Trophoblast cell (in vitro differentiated cells and primary cell): ENCODE data around the gene ARL14EP.

Source experiments
- DNase-seq, 2 donors: peaks; one replicate each; pipeline ENCODE4 v3.0.0-alpha.2; 2016
- H2AFZ ChIP-seq: 2 replicates; pipeline ENCODE4 v1.6.1; 2013; ENCODE audit warnings: low read length, moderate library complexity, mild to moderate bottlenecking; ENCODE audit not compliant: insufficient read depth, poor library complexity
- H2AK5ac ChIP-seq: 2 replicates; pipeline ENCODE4 v1.6.1; 2013; ENCODE audit warnings: mild to moderate bottlenecking, low read length
- H2BK120ac ChIP-seq: 2 replicates; pipeline ENCODE4 v1.6.1; 2013; ENCODE audit warnings: low read length, mild to moderate bottlenecking, moderate library complexity; ENCODE audit not compliant: insufficient read depth, poor library complexity
- H2BK12ac ChIP-seq: 2 replicates; pipeline ENCODE4 v1.6.1; 2013; ENCODE audit warnings: mild to moderate bottlenecking, low read length, moderate library complexity
- H2BK5ac ChIP-seq: 2 replicates; pipeline ENCODE4 v1.6.1; 2013; ENCODE audit warnings: low read length, low read depth, moderate library complexity, mild to moderate bottlenecking; ENCODE audit not compliant: poor library complexity
- H3K14ac ChIP-seq: 2 replicates; pipeline ENCODE4 v1.6.1; 2013; ENCODE audit warnings: mild to moderate bottlenecking, low read length
- H3K18ac ChIP-seq: 2 replicates; pipeline ENCODE4 v1.6.1; 2013; ENCODE audit warnings: mild to moderate bottlenecking, low read length
- H3K23ac ChIP-seq: 2 replicates; pipeline ENCODE4 v1.6.1; 2013; ENCODE audit warnings: low read length
- H3K27ac ChIP-seq: 2 replicates; pipeline ENCODE4 v1.5.1; 2013; ENCODE audit warnings: low read depth, mild to moderate bottlenecking, inconsistent platforms, low read length, moderate library complexity
- H3K27me3 ChIP-seq: 2 replicates; pipeline ENCODE4 v1.6.1; 2013; ENCODE audit warnings: inconsistent platforms, mild to moderate bottlenecking, low read length, moderate library complexity; ENCODE audit not compliant: insufficient read depth
- H3K36me3 ChIP-seq, 2 experiments: 1 replicate in 1 of 2; 2 replicates in 1 of 2; pipeline ENCODE4 v1.6.1; 2013; ENCODE audit warnings: low read length in 2 of 2, mild to moderate bottlenecking in 2 of 2, moderate library complexity in 1 of 2; ENCODE audit not compliant: insufficient read depth in 2 of 2, control insufficient read depth in 1 of 2
- H3K4ac ChIP-seq: 2 replicates; pipeline ENCODE4 v1.6.1; 2013; ENCODE audit warnings: low read depth, mild to moderate bottlenecking, low read length, moderate library complexity
- H3K4me1 ChIP-seq, 2 experiments: 1 replicate in 1 of 2; 2 replicates in 1 of 2; pipeline ENCODE4 v1.6.1; 2013; ENCODE audit warnings: low read length in 2 of 2, mild to moderate bottlenecking in 2 of 2, moderate library complexity in 1 of 2; ENCODE audit not compliant: insufficient read depth in 2 of 2, control insufficient read depth in 1 of 2
- H3K4me2 ChIP-seq: 2 replicates; pipeline ENCODE4 v1.6.1; 2013; ENCODE audit warnings: inconsistent platforms, mild to moderate bottlenecking, low read length, moderate library complexity
- H3K4me3 ChIP-seq: 2 replicates; pipeline ENCODE4 v1.5.1; 2013; ENCODE audit warnings: mild to moderate bottlenecking, low read depth, low read length, inconsistent platforms
- H3K79me1 ChIP-seq: one replicate; pipeline ENCODE4 v1.6.1; 2013; ENCODE audit warnings: low read length
- H3K79me2 ChIP-seq: 2 replicates; pipeline ENCODE4 v1.6.1; 2013; ENCODE audit warnings: low read length, mild to moderate bottlenecking; ENCODE audit not compliant: control insufficient read depth, insufficient read depth, poor library complexity
- H3K9ac ChIP-seq: 2 replicates; pipeline ENCODE4 v1.6.1; 2013; ENCODE audit warnings: mild to moderate bottlenecking, low read length
- H3K9me3 ChIP-seq: 2 replicates; pipeline ENCODE4 v1.6.1; 2013; ENCODE audit warnings: low read depth, mild to moderate bottlenecking, control low read depth, inconsistent platforms, low read length; ENCODE audit not compliant: insufficient read depth
- H4K12ac ChIP-seq: 2 replicates; pipeline ENCODE4 v1.6.1; 2013; ENCODE audit warnings: low read depth, mild to moderate bottlenecking, low read length, moderate library complexity
- H4K8ac ChIP-seq: 2 replicates; pipeline ENCODE4 v1.6.1; 2013; ENCODE audit warnings: low read depth, mild to moderate bottlenecking, low read length, moderate library complexity
- H4K91ac ChIP-seq: one replicate; pipeline ENCODE4 v1.6.1; 2013; ENCODE audit warnings: low read depth, mild to moderate bottlenecking, low read length, moderate library complexity
- WGBS: extraction: QIAGEN DNeasy Blood & Tissue Kit; methylation state at CpG from one replicate; pipeline ENCODE4 v1.1.7; 2013; ENCODE audit warnings: missing lambda C conversion rate; ENCODE audit not compliant: insufficient read length, insufficient coverage; ENCODE audit errors: extremely low coverage; 5-methylcytosine and 5-hydroxymethylcytosine counted together

Gene ARL14EP

GRCh38 chr11:30317030-30317429, 5.9 kb upstream of the ARL14EP start:
- Histone ChIP-seq H2BK5ac (no peak overlapping the region), H4K12ac (no peak overlapping the region), H3K4me3 (no peak overlapping the region), H3K18ac (no peak overlapping the region), H3K36me3 (no peaks in the 10 kb centered on the region), H3K79me2 (no peaks in the 10 kb centered on the region), H3K4me1 (no peaks in the 10 kb centered on the region), H3K23ac (no peak overlapping the region), H4K8ac (no peak overlapping the region), H3K4ac (no peak overlapping the region), H3K9me3 (no peaks in the 10 kb centered on the region), H3K79me1 (no peaks in the 10 kb centered on the region), H3K14ac (no peak overlapping the region), H4K91ac (no peak overlapping the region), H2BK120ac (no peak overlapping the region), H3K27me3 (no peaks in the 10 kb centered on the region), H2AK5ac (no peak overlapping the region), H2BK12ac (no peak overlapping the region), H2AFZ (no peak overlapping the region), H3K4me2 (no peak overlapping the region), H3K9ac (no peak overlapping the region), H3K27ac (no peak overlapping the region)
- DNase-seq, result no peak
- no CpG with 5 or more reads among the region's 2 CpGs for WGBS

GRCh38 chr11:30321321-30321720, 1.6 kb upstream of the ARL14EP start:
- Histone ChIP-seq H2AK5ac (no peak overlapping the region), H3K18ac (no peak overlapping the region), H2BK120ac (no peak overlapping the region), H3K27ac (no peak overlapping the region), H3K4me1 (no peaks in the 10 kb centered on the region), H3K4ac (no peak overlapping the region), H2AFZ (no peak overlapping the region), H3K23ac (no peak overlapping the region), H4K12ac (no peak overlapping the region), H3K79me2 (peaks cover 4% of the 10 kb centered on the region), H3K9ac (no peak overlapping the region), H3K27me3 (no peaks in the 10 kb centered on the region), H3K36me3 (no peaks in the 10 kb centered on the region), H4K8ac (no peak overlapping the region), H2BK5ac (no peak overlapping the region), H3K4me2 (no peak overlapping the region), H3K14ac (no peak overlapping the region), H3K9me3 (no peaks in the 10 kb centered on the region), H2BK12ac (no peak overlapping the region), H4K91ac (no peak overlapping the region), H3K79me1 (peaks cover 3% of the 10 kb centered on the region), H3K4me3 (no peak overlapping the region)
- DNase-seq, result no peak
- WGBS, result no CpG with 5 or more reads among the region's 4 CpGs

GRCh38 chr11:30322191-30322590, 713 bp upstream of the ARL14EP start:
- H3K4me2 ChIP-seq, result no peak overlapping the region
- no peak overlapping the region for H2AFZ ChIP-seq
- H2BK12ac ChIP-seq, result no peak overlapping the region
- H3K14ac ChIP-seq, result no peak overlapping the region
- H3K79me2 ChIP-seq, result peaks cover 4% of the 10 kb centered on the region
- no peak overlapping the region for H3K23ac ChIP-seq
- WGBS, result no CpG with 5 or more reads among the region's 6 CpGs
- peaks cover 3% of the 10 kb centered on the region for H3K79me1 ChIP-seq
- H4K91ac ChIP-seq, result no peak overlapping the region
- H3K27ac ChIP-seq, result no peak overlapping the region
- H3K4ac ChIP-seq, result no peak overlapping the region
- no peak overlapping the region for H2BK120ac ChIP-seq
- H3K9me3 ChIP-seq, result no peaks in the 10 kb centered on the region
- H4K12ac ChIP-seq, result no peak overlapping the region
- H3K18ac ChIP-seq, result no peak overlapping the region
- H2BK5ac ChIP-seq, result no peak overlapping the region
- H3K36me3 ChIP-seq, result no peaks in the 10 kb centered on the region
- H3K9ac ChIP-seq, result no peak overlapping the region
- no peak overlapping the region for H2AK5ac ChIP-seq
- no peaks in the 10 kb centered on the region for H3K4me1 ChIP-seq
- H3K27me3 ChIP-seq, result no peaks in the 10 kb centered on the region
- no peak for DNase-seq
- peak overlapping the region; percentile 43 for H4K8ac ChIP-seq
- H3K4me3 ChIP-seq, result no peak overlapping the region

GRCh38 chr11:30326114-30326778, 3.3 kb downstream of the ARL14EP start:
- H4K91ac ChIP-seq, result no peak overlapping the region
- no peak overlapping the region for H3K4me2 ChIP-seq
- H2BK5ac ChIP-seq, result no peak overlapping the region
- no peak overlapping the region for H4K12ac ChIP-seq
- no peaks in the 10 kb centered on the region for H3K9me3 ChIP-seq
- H3K18ac ChIP-seq, result no peak overlapping the region
- no peak overlapping the region for H3K27ac ChIP-seq
- H3K4ac ChIP-seq, result no peak overlapping the region
- no peak overlapping the region for H2BK120ac ChIP-seq
- DNase-seq, result no peak
- no peak overlapping the region for H2AFZ ChIP-seq
- H3K9ac ChIP-seq, result no peak overlapping the region
- H3K27me3 ChIP-seq, result no peaks in the 10 kb centered on the region
- no peaks in the 10 kb centered on the region for H3K4me1 ChIP-seq
- H3K14ac ChIP-seq, result no peak overlapping the region
- H4K8ac ChIP-seq, result no peak overlapping the region
- no peaks in the 10 kb centered on the region for H3K36me3 ChIP-seq
- WGBS, result no CpG with 5 or more reads among the region's 2 CpGs
- H2AK5ac ChIP-seq, result no peak overlapping the region
- peaks cover 4% of the 10 kb centered on the region for H3K79me2 ChIP-seq
- no peak overlapping the region for H3K4me3 ChIP-seq
- H2BK12ac ChIP-seq, result no peak overlapping the region
- peaks cover 3% of the 10 kb centered on the region for H3K79me1 ChIP-seq
- no peak overlapping the region for H3K23ac ChIP-seq
